Uterus (tissue), 2 donors: Measurements from ENCODE around the gene DDT.

ENCODE experiments used
- POLR2A ChIP-seq, 2 donors: fragments of 450-650 bp; IDR thresholded peaks; one replicate each; pipeline ENCODE4 v1.6.1; 2016; ENCODE audit warnings: antibody characterized with exemption in 2 of 2, mild to moderate bottlenecking in 1 of 2, moderate library complexity in 1 of 2
- TF ChIP-seq, protein P1 (sequence below), 4 experiments: fragments of 200-600 bp in 2 of 4; fragments of 450-650 bp in 2 of 4; sonication (generic) in 2 of 4; IDR thresholded peaks; one replicate each; pipeline ENCODE4 v1.5.1; 2016 to 2019; ENCODE audit warnings: antibody characterized with exemption in 4 of 4, mild to moderate bottlenecking in 2 of 4, moderate library complexity in 1 of 4

DNA sequence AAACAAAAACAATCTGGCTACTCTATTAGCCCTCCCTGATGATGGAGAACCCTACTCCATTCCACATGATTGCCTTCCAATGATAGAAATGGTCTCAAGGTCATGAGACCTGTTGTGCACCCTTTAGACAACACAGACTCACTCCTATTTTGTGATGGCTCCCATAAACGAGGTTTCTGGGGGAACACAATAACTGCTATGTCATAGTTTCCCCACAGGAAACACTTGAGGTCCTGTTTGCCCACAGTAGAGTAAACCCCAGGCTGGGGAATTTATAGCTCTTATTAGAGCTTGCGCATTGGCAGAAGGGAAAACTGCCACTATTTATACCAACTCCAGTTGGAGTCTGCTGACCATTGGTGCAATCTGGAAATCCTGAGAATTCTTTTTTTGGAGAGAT is 51.3 kb downstream of the DDT start:
- TF ChIP-seq, protein P1, sequence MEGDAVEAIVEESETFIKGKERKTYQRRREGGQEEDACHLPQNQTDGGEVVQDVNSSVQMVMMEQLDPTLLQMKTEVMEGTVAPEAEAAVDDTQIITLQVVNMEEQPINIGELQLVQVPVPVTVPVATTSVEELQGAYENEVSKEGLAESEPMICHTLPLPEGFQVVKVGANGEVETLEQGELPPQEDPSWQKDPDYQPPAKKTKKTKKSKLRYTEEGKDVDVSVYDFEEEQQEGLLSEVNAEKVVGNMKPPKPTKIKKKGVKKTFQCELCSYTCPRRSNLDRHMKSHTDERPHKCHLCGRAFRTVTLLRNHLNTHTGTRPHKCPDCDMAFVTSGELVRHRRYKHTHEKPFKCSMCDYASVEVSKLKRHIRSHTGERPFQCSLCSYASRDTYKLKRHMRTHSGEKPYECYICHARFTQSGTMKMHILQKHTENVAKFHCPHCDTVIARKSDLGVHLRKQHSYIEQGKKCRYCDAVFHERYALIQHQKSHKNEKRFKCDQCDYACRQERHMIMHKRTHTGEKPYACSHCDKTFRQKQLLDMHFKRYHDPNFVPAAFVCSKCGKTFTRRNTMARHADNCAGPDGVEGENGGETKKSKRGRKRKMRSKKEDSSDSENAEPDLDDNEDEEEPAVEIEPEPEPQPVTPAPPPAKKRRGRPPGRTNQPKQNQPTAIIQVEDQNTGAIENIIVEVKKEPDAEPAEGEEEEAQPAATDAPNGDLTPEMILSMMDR (IDR thresholded peaks at IDR 0.05) = no peak
- TF ChIP-seq POLR2A (IDR thresholded peaks at IDR 0.05) = no peak
